ENCODE data around the gene EIF3B. TPM values are rescaled to one million over a fixed set of nuclear protein-coding genes. Genes with fewer than 3 reads are reported as not detected.
"Not testable (repeated sequence)": the region's sequence is repeated elsewhere in the genome, so short reads cannot be mapped to it uniquely, and the experiment has no call there.

Gene EIF3B
- total RNA-seq, 1 donor from 2014 or later: 213 TPM

DNA sequence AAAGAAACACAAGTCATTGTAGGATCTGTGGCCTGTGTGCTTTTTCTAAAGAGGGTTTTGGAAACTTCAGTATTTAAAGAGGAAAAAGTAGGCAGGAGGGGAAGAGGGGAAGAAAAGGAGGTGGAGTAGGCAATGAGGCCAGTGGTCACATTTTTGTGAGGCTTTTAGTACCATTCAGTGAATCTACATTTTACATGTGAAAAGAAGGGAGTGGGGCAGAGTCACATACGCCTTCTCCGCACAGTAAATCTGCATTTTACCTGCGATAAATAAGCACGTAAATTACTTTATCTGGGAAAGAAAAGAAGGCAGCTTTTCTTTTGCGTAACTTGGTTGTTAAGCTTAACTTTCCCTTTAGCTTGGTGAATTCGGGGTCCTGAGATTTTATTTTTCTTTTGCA lies 62.0 kb downstream of the EIF3B start:
- H3K9ac ChIP-seq (ENCODE audit: low read length): no peak overlapping the region
- TF ChIP-seq, protein P1, sequence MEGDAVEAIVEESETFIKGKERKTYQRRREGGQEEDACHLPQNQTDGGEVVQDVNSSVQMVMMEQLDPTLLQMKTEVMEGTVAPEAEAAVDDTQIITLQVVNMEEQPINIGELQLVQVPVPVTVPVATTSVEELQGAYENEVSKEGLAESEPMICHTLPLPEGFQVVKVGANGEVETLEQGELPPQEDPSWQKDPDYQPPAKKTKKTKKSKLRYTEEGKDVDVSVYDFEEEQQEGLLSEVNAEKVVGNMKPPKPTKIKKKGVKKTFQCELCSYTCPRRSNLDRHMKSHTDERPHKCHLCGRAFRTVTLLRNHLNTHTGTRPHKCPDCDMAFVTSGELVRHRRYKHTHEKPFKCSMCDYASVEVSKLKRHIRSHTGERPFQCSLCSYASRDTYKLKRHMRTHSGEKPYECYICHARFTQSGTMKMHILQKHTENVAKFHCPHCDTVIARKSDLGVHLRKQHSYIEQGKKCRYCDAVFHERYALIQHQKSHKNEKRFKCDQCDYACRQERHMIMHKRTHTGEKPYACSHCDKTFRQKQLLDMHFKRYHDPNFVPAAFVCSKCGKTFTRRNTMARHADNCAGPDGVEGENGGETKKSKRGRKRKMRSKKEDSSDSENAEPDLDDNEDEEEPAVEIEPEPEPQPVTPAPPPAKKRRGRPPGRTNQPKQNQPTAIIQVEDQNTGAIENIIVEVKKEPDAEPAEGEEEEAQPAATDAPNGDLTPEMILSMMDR (IDR thresholded peaks at IDR 0.05; ENCODE audit: insufficient read depth, low read depth, low read length): no peak
- TF ChIP-seq EZH2 (IDR thresholded peaks at IDR 0.05; ENCODE audit: insufficient read depth, low read length): no peak
- peaks cover 16% of the 10 kb centered on the region for H3K4me1 ChIP-seq (ENCODE audit: insufficient read depth, low read length)
- no peak overlapping the region for H3K4me3 Mint-ChIP-seq (ENCODE audit: unreplicated experiment)
- peaks cover 2% of the 10 kb centered on the region for H3K36me3 Mint-ChIP-seq (ENCODE audit: low read depth, unreplicated experiment)
- DNase-seq (ENCODE audit: low read depth) (no peak), FAIRE-seq (no peak)
- H3K27ac Mint-ChIP-seq (ENCODE audit: unreplicated experiment): no peak overlapping the region
- no peak overlapping the region for H3K27ac ChIP-seq (ENCODE audit: low read depth, low read length)
- peaks cover 6% of the 10 kb centered on the region for H3K4me1 Mint-ChIP-seq (ENCODE audit: low read depth, unreplicated experiment)
- H3K9me3 ChIP-seq (ENCODE audit: insufficient read depth, low read depth, low read length): no peaks in the 10 kb centered on the region
- H3K9me3 Mint-ChIP-seq (ENCODE audit: unreplicated experiment): no peaks in the 10 kb centered on the region
- H3K4me2 ChIP-seq (ENCODE audit: low read length): no peak overlapping the region
- no peaks in the 10 kb centered on the region for H3K27me3 ChIP-seq (ENCODE audit: insufficient read depth, low read length)
- no peaks in the 10 kb centered on the region for H3K36me3 ChIP-seq (ENCODE audit: insufficient read depth, low read length)
- peaks cover 9% of the 10 kb centered on the region for H3K79me2 ChIP-seq (ENCODE audit: insufficient read depth, low read length)
- no peak overlapping the region for H3K4me3 ChIP-seq (ENCODE audit: insufficient read depth, low read depth, low read length)
- no peak overlapping the region for H2AFZ ChIP-seq (ENCODE audit: low read depth, low read length)
- H4K20me1 ChIP-seq (ENCODE audit: insufficient read depth, low read length): peaks cover 50% of the 10 kb centered on the region
- no peaks in the 10 kb centered on the region for H3K27me3 Mint-ChIP-seq (ENCODE audit: low read depth, unreplicated experiment)

DNA sequence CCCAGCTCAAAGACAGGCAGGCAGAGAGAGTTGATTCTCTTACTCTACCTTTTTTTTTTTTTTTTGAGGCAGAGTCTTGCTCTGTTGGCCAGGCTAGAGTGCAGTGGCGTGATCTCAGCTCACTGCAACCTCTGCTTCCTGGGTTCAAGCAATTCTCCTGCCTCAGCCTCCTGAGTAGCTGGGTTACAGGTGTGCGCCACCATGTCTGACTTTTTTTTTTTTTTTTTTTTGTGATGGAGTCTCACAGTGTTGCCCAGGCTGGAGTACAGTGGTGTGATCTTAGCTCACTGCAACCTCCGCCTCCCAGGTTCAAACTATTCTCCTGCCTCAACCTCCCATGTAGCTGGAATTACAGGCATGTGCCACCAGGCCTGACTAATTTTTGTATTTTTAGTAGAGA lies 62.6 kb downstream of the EIF3B start:
- H3K9ac ChIP-seq (ENCODE audit: low read length); H3K9me3 ChIP-seq (ENCODE audit: insufficient read depth, low read depth, low read length); DNase-seq (ENCODE audit: low read depth); H3K36me3 ChIP-seq (ENCODE audit: insufficient read depth, low read length); H3K4me3 Mint-ChIP-seq (ENCODE audit: unreplicated experiment); H3K27ac ChIP-seq (ENCODE audit: low read depth, low read length); H3K9me3 Mint-ChIP-seq (ENCODE audit: unreplicated experiment); H3K4me1 Mint-ChIP-seq (ENCODE audit: low read depth, unreplicated experiment); H3K36me3 Mint-ChIP-seq (ENCODE audit: low read depth, unreplicated experiment); H3K79me2 ChIP-seq (ENCODE audit: insufficient read depth, low read length); H3K27ac Mint-ChIP-seq (ENCODE audit: unreplicated experiment); FAIRE-seq; H2AFZ ChIP-seq (ENCODE audit: low read depth, low read length); H3K4me3 ChIP-seq (ENCODE audit: insufficient read depth, low read depth, low read length); H3K4me2 ChIP-seq (ENCODE audit: low read length); H3K27me3 Mint-ChIP-seq (ENCODE audit: low read depth, unreplicated experiment); H3K27me3 ChIP-seq (ENCODE audit: insufficient read depth, low read length): not testable (repeated sequence)
- H4K20me1 ChIP-seq (ENCODE audit: insufficient read depth, low read length): peaks cover 46% of the 10 kb centered on the region
- peaks cover 16% of the 10 kb centered on the region for H3K4me1 ChIP-seq (ENCODE audit: insufficient read depth, low read length)

DNA sequence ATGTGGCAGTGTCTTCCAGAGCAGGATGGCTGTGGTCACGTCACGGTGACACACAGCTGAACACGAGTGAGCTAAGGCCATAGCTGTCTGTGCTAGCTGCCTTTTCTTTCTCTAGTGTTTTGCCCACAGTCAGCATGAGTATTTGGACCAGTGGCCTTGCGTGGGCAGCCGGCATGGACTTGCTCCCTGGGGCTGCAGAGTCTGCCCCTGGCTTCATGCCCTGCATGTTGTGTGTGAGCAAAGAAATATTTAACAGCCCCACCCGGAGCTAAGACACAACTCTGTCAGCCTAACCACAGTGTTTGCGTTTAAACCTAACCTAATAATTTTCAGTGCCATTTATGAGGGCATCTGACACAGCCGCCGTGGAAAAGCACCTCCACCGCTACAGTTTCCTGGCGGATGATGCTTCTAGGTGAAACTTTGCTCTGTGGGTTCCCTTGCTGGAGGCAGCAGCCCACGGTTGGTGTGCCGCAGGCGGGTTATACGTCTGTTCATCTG lies 63.4 kb downstream of the EIF3B start:
- FAIRE-seq (no peak), DNase-seq (ENCODE audit: low read depth) (peak; percentile 44)
- no peak overlapping the region for H2AFZ ChIP-seq (ENCODE audit: low read depth, low read length)
- peaks cover 11% of the 10 kb centered on the region for H3K4me1 ChIP-seq (ENCODE audit: insufficient read depth, low read length)
- no peak overlapping the region for H3K9ac ChIP-seq (ENCODE audit: low read length)
- no peaks in the 10 kb centered on the region for H3K36me3 ChIP-seq (ENCODE audit: insufficient read depth, low read length)
- no peak overlapping the region for H3K4me3 ChIP-seq (ENCODE audit: insufficient read depth, low read depth, low read length)
- H3K4me1 Mint-ChIP-seq (ENCODE audit: low read depth, unreplicated experiment): peaks cover 6% of the 10 kb centered on the region
- peaks cover 2% of the 10 kb centered on the region for H3K36me3 Mint-ChIP-seq (ENCODE audit: low read depth, unreplicated experiment)
- H3K79me2 ChIP-seq (ENCODE audit: insufficient read depth, low read length): peaks cover 9% of the 10 kb centered on the region
- H3K27me3 ChIP-seq (ENCODE audit: insufficient read depth, low read length): no peaks in the 10 kb centered on the region
- H3K27me3 Mint-ChIP-seq (ENCODE audit: low read depth, unreplicated experiment): no peaks in the 10 kb centered on the region
- no peak overlapping the region for H3K4me3 Mint-ChIP-seq (ENCODE audit: unreplicated experiment)
- no peak overlapping the region for H3K27ac ChIP-seq (ENCODE audit: low read depth, low read length)
- H3K9me3 Mint-ChIP-seq (ENCODE audit: unreplicated experiment): no peaks in the 10 kb centered on the region
- no peaks in the 10 kb centered on the region for H3K9me3 ChIP-seq (ENCODE audit: insufficient read depth, low read depth, low read length)
- H3K27ac Mint-ChIP-seq (ENCODE audit: unreplicated experiment): no peak overlapping the region
- peaks cover 39% of the 10 kb centered on the region for H4K20me1 ChIP-seq (ENCODE audit: insufficient read depth, low read length)
- TF ChIP-seq, protein P1 (IDR thresholded peaks at IDR 0.05; ENCODE audit: insufficient read depth, low read depth, low read length): no peak
- TF ChIP-seq EZH2 (IDR thresholded peaks at IDR 0.05; ENCODE audit: insufficient read depth, low read length): no peak
- peak overlapping the region; percentile 26 for H3K4me2 ChIP-seq (ENCODE audit: low read length)
